GM19239 (cell line): ENCODE measurements around the gene EXOC2.
"Not testable (repeated sequence)": the region's sequence is repeated elsewhere in the genome, so short reads cannot be mapped to it uniquely, and the experiment has no call there.

Experiments used
- DNase-seq: peaks from one replicate; pipeline ENCODE4 v3.0.0; 2011; ENCODE audit warnings: low spot score; ENCODE audit not compliant: insufficient read length
- FAIRE-seq: peaks from 2 replicates; lab custom pipeline; 2011; peaks lifted over from hg19 to GRCh38; lab: Jason Lieb, UNC

Gene EXOC2

DNA sequence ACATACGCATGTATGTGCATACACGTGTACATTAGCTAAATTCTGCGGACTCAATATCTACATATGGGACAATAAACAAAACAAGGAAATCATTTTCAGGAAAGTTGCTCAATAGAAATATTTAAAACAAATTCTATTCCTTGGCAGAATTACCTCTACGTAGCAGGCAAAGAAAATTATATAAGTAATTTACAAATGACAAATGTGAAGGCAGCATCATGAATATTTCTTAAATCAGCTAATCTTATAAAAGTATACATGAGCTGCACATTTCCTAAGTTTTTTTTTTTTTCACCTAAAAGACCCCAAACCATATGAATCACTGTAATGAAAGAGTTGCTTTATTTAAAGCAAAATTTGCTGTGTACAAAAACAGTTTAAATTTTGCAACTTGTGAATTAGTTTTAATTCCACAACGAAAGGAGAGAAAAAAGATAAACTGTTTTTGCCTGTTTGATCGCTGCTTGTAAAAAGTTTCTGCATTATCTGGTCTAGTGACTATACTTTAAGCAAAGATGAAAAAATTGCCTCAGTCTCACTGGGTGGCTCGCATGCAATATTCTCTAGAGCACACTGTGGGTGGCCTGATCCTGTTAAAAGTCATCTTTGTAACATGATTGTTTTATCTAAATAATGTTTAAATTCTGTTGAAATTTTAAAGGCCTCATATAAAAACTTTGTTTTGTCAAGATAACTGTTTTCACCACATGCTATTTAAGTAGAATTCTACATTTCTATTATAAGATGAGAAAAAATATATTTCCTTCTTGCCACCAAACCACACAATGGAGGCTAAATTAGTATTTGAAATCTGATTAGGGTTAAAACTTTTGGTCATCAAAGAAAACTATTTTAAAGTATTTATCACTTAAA, 93.1 kb downstream of the EXOC2 start:
- FAIRE-seq (no peak), DNase-seq (no peak)

GRCh38 chr6:593907-594212, 99.1 kb downstream of the EXOC2 start:
- FAIRE-seq (no peak), DNase-seq (no peak)

GRCh38 chr6:593139-593906, 99.6 kb downstream of the EXOC2 start:
- DNase-seq: peak; percentile 34
- peak; percentile 97 for FAIRE-seq

GRCh38 chr6:589090-589489, 103.8 kb downstream of the EXOC2 start:
- FAIRE-seq: no peak
- no peak for DNase-seq

GRCh38 chr6:586553-586952, 106.4 kb downstream of the EXOC2 start:
- FAIRE-seq (no peak), DNase-seq (no peak)

DNA sequence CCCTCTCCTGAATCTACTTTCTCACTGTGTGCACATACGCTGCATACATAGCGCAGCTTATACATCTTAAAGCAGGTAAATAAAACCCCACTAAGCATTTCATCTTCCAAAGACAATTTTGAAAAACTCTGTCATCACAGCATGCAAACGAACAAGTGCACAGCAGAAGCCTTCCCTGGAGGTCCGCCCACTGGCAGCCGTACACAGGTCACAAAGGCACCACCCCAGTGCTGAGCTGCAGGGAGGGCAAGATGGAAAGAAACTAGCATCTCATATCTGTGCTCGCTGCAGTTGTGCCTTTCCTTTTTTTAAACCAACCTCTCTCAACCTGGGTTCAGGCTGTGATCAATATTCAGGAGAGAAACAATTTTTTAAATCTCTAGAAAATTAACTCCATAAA, 109.3 kb downstream of the EXOC2 start:
- no peak for FAIRE-seq
- no peak for DNase-seq

- DNase-seq (no peak), FAIRE-seq (no peak)
Measured at GRCh38 chr6:583116-583515, 109.8 kb downstream of the EXOC2 start.

- no peak for FAIRE-seq
- no peak for DNase-seq
Measured at GRCh38 chr6:582370-582769, 110.6 kb downstream of the EXOC2 start.

- FAIRE-seq: peak; percentile 48
- DNase-seq: no peak
Measured at GRCh38 chr6:579339-579738, 113.6 kb downstream of the EXOC2 start.

DNA sequence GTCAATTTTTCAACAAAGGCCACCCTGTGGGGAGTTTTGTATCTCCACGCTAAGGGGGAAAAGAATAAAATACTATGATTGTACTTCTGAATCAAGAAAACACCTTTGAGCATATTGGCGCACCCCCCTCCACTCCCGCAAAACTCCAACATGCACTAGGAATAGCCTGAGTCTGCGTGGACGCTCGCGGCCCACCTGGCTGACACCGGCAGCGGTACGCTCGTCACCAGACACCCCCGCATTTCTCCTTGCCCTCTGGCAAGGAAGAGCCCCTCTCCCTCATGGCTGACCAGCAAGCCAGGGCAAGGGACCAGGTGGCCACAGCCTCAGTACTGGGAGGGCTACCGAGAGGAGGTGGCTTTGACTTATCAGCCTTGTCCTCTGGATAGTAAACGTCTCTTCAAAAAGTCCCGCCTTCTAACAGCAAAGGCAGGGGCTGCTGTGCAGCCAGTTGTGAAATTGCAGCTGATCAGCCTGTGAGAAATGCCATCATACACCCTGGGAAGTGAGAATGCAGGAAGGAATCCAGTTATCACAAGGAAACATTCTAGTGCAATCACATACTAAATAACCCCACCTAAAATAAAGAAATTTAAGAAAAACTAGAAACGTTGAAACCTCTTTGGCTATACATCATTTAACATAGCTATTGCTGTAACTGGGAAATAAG, 120.2 kb downstream of the EXOC2 start:
- FAIRE-seq (no peak), DNase-seq (no peak)

DNA sequence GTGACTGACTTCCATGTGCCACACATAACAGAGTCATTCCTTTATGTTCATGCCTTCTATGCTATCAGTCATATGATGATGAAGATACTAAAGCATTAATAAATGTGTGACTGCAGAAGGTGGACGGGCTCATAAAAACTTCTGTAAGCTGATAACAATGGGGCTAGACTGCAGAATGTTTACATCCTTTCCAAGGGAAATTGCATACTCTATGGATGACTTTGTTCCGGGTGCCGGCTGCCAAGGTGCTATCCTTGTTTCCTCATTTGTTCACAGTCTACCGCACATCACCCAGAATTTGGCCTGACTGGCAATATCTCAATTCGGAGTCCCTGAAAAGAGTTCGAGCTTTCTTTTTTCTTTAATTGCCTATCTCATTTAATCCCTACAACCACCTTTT, 121.0 kb downstream of the EXOC2 start:
- no peak for FAIRE-seq
- no peak for DNase-seq

- no peak for DNase-seq
- FAIRE-seq: no peak
Measured at GRCh38 chr6:570825-571224, 122.1 kb downstream of the EXOC2 start.

DNA sequence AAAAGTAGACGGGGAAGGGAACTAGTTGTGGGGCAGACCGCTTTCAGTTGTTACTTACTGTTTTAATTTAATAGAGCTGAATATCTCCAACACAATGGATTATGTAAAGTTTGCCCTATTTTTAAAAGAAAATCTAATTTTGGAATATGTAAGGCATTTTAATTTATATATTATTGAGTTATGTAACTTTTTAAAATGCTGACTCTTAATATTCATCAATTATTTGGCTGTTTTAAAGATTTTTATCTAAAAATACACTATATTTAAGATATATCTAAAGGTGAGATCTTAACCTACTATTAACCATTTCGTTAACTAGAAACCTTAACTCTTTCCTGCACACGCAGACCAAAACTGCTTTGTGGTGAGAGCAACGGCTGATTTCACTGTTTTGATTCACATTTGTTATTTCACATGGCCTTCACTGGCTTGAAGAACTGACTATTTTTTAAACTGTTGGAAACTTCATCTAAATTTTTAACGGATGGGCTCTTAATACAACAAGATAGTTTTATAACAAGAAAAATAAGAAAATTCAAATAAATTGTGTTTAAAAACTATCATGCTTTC, 123.9 kb downstream of the EXOC2 start:
- no peak for DNase-seq

DNA sequence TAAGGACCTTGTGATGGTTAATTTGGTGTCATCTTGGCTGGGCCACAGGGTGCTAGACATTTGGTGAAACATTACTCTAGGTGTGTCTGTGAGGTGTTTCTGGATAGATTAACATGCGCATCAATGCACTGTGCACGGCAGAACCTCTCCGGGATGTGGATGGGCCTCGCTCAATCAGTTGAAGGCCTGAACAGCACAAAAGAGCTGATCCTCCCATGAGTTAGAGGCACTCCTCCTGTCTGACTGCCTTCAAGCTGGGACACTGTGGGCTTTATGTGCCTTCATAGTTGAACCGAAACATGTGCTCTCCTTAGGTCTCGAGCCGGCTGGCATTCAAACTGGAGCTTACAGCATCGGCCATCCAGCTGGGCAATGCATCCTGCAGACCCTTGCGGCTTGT, 124.9 kb downstream of the EXOC2 start:
- DNase-seq: no peak
- FAIRE-seq: no peak

More for the DNA sequence above, 123.9 kb downstream of the EXOC2 start:
- FAIRE-seq: no peak

DNA sequence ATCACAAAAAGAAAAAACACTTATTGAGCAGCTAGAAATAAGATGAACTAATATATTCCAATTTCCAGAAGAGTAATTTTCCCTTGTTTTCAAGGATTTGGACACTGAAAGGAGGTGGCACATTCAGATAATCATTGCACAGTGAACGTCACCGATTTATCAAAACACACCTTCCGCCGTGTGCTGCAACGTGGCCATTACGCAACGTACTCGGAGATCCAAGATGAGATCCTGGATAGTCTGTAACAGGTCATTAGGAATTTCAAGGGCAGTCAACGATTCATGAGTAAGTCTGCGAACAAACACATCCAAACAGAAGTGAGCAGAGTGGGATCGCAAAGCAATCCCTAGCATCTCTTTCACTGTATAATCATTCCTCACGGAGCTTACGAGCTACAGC, 129.1 kb downstream of the EXOC2 start:
- FAIRE-seq (no peak), DNase-seq (no peak)

GRCh38 chr6:562052-562676, 130.8 kb downstream of the EXOC2 start:
- FAIRE-seq (no peak), DNase-seq (no peak)

- FAIRE-seq, DNase-seq: not testable (repeated sequence)
Measured at GRCh38 chr6:561335-561734, 131.6 kb downstream of the EXOC2 start.

DNA sequence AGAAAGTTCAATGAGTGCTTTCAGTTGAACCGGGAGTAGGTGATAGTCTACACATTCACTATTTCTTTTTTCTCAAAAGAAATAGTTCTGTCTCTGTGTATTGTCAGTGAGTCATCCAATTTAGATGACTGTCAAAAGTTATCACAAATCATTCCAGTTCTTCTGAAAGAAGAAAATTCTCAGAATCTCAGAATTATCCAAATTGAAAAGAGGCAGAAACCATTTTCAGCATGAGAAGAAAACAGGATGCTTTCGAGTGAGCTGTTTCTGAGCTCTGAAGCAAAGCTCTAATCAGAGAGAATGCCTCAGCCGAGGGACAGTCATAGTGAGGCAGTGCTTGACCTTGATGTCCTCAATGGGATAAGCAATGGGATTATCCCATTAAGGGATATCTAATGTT, 134.0 kb downstream of the EXOC2 start:
- DNase-seq (no peak), FAIRE-seq (no peak)

DNA sequence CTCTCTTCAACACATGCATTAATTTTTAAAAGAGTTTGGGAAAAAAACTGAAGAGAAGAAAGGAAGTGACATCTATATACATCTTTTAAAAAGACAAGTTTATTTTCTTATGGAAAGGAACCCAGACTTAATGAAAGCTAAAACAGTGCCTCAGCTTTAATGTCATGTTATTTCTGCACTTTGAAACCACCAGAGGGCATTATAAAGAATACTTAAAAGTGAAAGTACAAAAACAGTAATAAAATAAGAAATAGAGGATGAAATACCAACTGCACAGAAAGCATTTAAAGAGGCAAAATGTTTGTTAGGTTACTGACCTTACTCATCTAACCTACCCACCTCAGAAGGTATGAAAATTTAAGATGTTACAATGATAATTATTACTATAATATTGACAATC, 134.8 kb downstream of the EXOC2 start:
- DNase-seq: no peak
- no peak for FAIRE-seq

DNA sequence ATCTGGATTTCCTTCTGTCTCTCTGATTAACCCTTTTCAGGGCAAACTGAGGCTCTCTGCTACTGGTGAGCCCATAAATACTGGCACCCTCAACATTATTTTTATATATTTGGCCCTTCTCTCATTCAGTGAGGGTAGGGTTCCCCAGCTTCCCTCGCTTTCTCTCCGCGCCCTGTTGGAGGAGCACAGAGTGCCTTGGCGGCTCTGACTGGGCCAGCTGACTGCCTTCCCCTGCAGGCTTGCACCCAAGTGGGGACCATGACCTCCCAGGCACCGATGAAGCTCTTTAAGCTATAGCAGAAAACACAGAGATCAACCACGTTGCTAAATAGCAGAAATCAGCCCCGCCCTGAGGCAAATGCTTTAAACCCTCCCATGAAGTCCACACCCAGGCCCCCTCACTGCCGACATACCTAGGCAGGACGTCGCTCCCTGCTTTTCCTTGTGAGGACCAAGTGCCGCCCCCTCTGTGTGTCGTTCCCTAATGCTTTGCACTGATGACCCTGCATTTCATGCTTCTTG, 141.0 kb downstream of the EXOC2 start:
- no peak for FAIRE-seq
- DNase-seq: no peak
